Measurements from ENCODE around the gene MAPKBP1. TPM values are rescaled to one million over a fixed set of nuclear protein-coding genes. Genes with fewer than 3 reads are reported as not detected.

MAPKBP1 gene
- total and polyA plus RNA-seq, 2 of the 13 experiments (the other 11 are each of a cell fraction or from before 2014, with no cell fraction given) = 3.0 to 7.3 TPM

- TF ChIP-seq, protein P1, sequence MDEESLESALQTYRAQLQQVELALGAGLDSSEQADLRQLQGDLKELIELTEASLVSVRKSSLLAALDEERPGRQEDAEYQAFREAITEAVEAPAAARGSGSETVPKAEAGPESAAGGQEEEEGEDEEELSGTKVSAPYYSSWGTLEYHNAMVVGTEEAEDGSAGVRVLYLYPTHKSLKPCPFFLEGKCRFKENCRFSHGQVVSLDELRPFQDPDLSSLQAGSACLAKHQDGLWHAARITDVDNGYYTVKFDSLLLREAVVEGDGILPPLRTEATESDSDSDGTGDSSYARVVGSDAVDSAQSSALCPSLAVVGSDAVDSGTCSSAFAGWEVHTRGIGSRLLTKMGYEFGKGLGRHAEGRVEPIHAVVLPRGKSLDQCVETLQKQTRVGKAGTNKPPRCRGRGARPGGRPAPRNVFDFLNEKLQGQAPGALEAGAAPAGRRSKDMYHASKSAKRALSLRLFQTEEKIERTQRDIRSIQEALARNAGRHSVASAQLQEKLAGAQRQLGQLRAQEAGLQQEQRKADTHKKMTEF (CRISPR knock-in tag; IDR thresholded peaks at IDR 0.05) = peak; percentile 94
- TF ChIP-seq SP5 (CRISPR knock-in tag; IDR thresholded peaks at IDR 0.05; ENCODE audit: borderline replicate concordance, low read depth) = peak; percentile 72; the same call in 1 of the 2 replicates
- TF ChIP-seq ATAD3A (CRISPR knock-in tag; IDR thresholded peaks at IDR 0.05) = no peak
- TF ChIP-seq PCBP2 (optimal IDR thresholded peaks at IDR 0.05; ENCODE audit: low read depth, low read length, poor library complexity, severe bottlenecking) = no peak
- peak; percentile 51; the same call in 1 of the 2 replicates for TF ChIP-seq ZNF879 (CRISPR knock-in tag; IDR thresholded peaks at IDR 0.05)
- peak; percentile 54; the same call in 1 of the 2 replicates for TF ChIP-seq SP2 (CRISPR knock-in tag; IDR thresholded peaks at IDR 0.05)
- TF ChIP-seq KAT8 (CRISPR knock-in tag; IDR thresholded peaks at IDR 0.05) = peak; percentile 92
- TF ChIP-seq ELF1 (CRISPR knock-in tag; IDR thresholded peaks at IDR 0.05) = peak; percentile 79; the same call in 1 of the 2 replicates
- peak; percentile 97 for TF ChIP-seq ZNF350 (CRISPR knock-in tag; IDR thresholded peaks at IDR 0.05; ENCODE audit: borderline replicate concordance, low read depth)
- TF ChIP-seq XRCC5 (optimal IDR thresholded peaks at IDR 0.05; ENCODE audit: low read length) = peak; percentile 97
- 0 out of 2 replicates have a peak, but pooled peaks have one; percentile 59 for TF ChIP-seq HIVEP1 (CRISPR knock-in tag; IDR thresholded peaks at IDR 0.05)
- TF ChIP-seq ZNF652 (CRISPR knock-in tag; IDR thresholded peaks at IDR 0.05; ENCODE audit: borderline replicate concordance, low read depth) = peak; percentile 49; the same call in 1 of the 2 replicates
- TF ChIP-seq KLF15 (CRISPR knock-in tag; IDR thresholded peaks at IDR 0.05; ENCODE audit: borderline replicate concordance) = peak; percentile 77; the same call in 1 of the 2 replicates
- no peak; the same call in 1 of the 2 replicates for TF ChIP-seq BRD4 (CRISPR knock-in tag; IDR thresholded peaks at IDR 0.05)
- peak; percentile 89 for TF ChIP-seq THAP11 (CRISPR knock-in tag; IDR thresholded peaks at IDR 0.05)
- peak; percentile 88; the same call in 1 of the 2 replicates for TF ChIP-seq ZNF782 (CRISPR knock-in tag; IDR thresholded peaks at IDR 0.05; ENCODE audit: borderline replicate concordance)
- no peak for TF ChIP-seq ZC3H4 (CRISPR knock-in tag; IDR thresholded peaks at IDR 0.05; ENCODE audit: borderline replicate concordance)
- TF ChIP-seq ZNF10 (CRISPR knock-in tag; IDR thresholded peaks at IDR 0.05; ENCODE audit: borderline replicate concordance, low read depth) = no peak
- peak; percentile 90 for TF ChIP-seq BORCS8-MEF2B (CRISPR knock-in tag; IDR thresholded peaks at IDR 0.05)
- peak; percentile 78; the same call in 1 of the 2 replicates for TF ChIP-seq RFX1 (IDR thresholded peaks at IDR 0.05)
- peak; percentile 88; the same call in 1 of the 2 replicates for TF ChIP-seq SNAPC2 (CRISPR knock-in tag; IDR thresholded peaks at IDR 0.05)
- TF ChIP-seq ZNF644 (CRISPR knock-in tag; IDR thresholded peaks at IDR 0.05; ENCODE audit: low read depth) = peak; percentile 84
- TF ChIP-seq, protein P2, sequence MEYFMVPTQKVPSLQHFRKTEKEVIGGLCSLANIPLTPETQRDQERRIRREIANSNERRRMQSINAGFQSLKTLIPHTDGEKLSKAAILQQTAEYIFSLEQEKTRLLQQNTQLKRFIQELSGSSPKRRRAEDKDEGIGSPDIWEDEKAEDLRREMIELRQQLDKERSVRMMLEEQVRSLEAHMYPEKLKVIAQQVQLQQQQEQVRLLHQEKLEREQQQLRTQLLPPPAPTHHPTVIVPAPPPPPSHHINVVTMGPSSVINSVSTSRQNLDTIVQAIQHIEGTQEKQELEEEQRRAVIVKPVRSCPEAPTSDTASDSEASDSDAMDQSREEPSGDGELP (IDR thresholded peaks at IDR 0.05; ENCODE audit: borderline replicate concordance, low read depth) = peak; percentile 72; the same call in 1 of the 2 replicates
- peak; percentile 69; the same call in 1 of the 2 replicates for TF ChIP-seq TAF1 (CRISPR knock-in tag; IDR thresholded peaks at IDR 0.05)
- peak; percentile 85 for TF ChIP-seq HNRNPK (IDR thresholded peaks at IDR 0.05; ENCODE audit: low read depth, low read length, poor library complexity, severe bottlenecking)
- peak; percentile 21; the same call in 1 of the 2 replicates for TF ChIP-seq KDM1A (CRISPR knock-in tag; IDR thresholded peaks at IDR 0.05)
- no peak for TF ChIP-seq JUNB (CRISPR knock-in tag; IDR thresholded peaks at IDR 0.05; ENCODE audit: borderline replicate concordance)
- no peak for TF ChIP-seq TEF (CRISPR knock-in tag; IDR thresholded peaks at IDR 0.05)
- TF ChIP-seq NAIF1 (CRISPR knock-in tag; IDR thresholded peaks at IDR 0.05; ENCODE audit: borderline replicate concordance) = no peak; the same call in 1 of the 2 replicates
These were observed at the start of gene MAPKBP1 (continued) for GRCh38 chr15:41774062-41774881.
